GM12874 (cell line): ENCODE results near the gene SHH.

Experiments used
- CTCF ChIP-seq: IDR thresholded peaks from 2 replicates; pipeline ENCODE4 v1.5.1; 2011; ENCODE audit warnings: low read depth, mild to moderate bottlenecking, control low read depth, low read length, moderate library complexity; ENCODE audit not compliant: insufficient read depth

The SHH gene

GRCh38 chr7:155766966-155767916, 45.0 kb downstream of the SHH start:
- no peak for TF ChIP-seq CTCF

- TF ChIP-seq CTCF = no peak
These were observed 45.9 kb downstream of the SHH start for GRCh38 chr7:155766386-155766785.

GRCh38 chr7:155765458-155765857, 46.8 kb downstream of the SHH start:
- TF ChIP-seq CTCF = no peak

GRCh38 chr7:155764438-155764793, 47.8 kb downstream of the SHH start:
- TF ChIP-seq CTCF = no peak

- TF ChIP-seq CTCF = no peak
These were observed 48.4 kb downstream of the SHH start for GRCh38 chr7:155763691-155764437.

GRCh38 chr7:155763122-155763521, 49.1 kb downstream of the SHH start:
- TF ChIP-seq CTCF = no peak

GRCh38 chr7:155762655-155763054, 49.6 kb downstream of the SHH start:
- no peak for TF ChIP-seq CTCF
